ENCODE results near the gene CPNE5. TPM values are rescaled to one million over a fixed set of nuclear protein-coding genes. Genes with fewer than 3 reads are reported as not detected.

Gene CPNE5
- total RNA-seq, 6 experiments from 2014 or later, result 0.12 to 0.84 (median 0.23) TPM

DNA sequence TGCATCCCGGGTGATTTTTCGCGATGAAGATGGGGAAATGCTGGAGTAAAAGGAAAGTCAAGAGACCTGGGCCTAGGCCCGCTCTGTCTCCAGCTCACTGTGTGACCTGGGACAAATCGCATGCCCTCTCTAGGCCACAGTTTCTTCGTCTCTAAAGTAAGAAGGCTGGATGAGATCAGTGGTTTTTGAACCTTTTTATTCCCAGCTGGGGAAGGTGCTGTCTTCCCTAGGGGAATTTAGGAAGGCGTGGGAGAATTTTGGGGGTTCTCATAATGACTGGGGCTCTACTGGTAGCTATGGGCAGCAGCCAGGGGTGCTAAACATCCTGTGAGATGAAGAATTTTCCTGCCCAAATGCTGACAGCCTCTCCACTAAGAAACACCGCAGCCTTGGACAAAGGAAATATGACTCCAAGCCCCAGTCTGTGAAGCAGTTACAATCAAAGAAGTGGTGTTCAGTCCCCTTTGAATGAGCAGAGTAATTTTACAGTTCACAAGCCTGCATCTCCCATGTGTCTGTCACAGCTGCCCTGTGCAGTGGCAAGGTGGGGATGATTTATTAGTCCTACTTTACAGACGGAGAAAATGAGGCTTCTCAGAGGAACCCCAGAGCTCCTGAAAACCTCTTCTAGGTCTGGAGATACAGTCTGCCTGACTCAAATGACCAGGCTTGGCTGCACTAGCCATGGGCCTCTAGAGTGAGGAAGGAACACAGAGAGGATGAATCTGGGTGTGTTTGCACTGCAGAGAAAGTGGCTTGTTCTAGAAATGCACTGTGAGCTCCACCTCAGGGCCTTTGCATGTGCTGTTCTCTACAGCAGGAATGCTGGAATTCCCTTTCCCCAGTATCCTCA lies 84.4 kb downstream of the CPNE5 start:
- Histone ChIP-seq H3K4me3 (no peak overlapping the region), H3K27ac (no peak overlapping the region), H3K27me3 (no peaks in the 10 kb centered on the region), H3K9me3 (no peaks in the 10 kb centered on the region), H3K4me1 (no peaks in the 10 kb centered on the region), H3K36me3 (no peaks in the 10 kb centered on the region)
- ATAC-seq (no peak), DNase-seq (no peak)
- WGBS (ENCODE audit: insufficient coverage, low coverage, low lambda C conversion rate, missing lambda C conversion rate), result 82% methylated on average over 7 of the region's 9 CpGs
- no peak for TF ChIP-seq POLR2A (IDR thresholded peaks at IDR 0.05)
- TF ChIP-seq, protein P1, sequence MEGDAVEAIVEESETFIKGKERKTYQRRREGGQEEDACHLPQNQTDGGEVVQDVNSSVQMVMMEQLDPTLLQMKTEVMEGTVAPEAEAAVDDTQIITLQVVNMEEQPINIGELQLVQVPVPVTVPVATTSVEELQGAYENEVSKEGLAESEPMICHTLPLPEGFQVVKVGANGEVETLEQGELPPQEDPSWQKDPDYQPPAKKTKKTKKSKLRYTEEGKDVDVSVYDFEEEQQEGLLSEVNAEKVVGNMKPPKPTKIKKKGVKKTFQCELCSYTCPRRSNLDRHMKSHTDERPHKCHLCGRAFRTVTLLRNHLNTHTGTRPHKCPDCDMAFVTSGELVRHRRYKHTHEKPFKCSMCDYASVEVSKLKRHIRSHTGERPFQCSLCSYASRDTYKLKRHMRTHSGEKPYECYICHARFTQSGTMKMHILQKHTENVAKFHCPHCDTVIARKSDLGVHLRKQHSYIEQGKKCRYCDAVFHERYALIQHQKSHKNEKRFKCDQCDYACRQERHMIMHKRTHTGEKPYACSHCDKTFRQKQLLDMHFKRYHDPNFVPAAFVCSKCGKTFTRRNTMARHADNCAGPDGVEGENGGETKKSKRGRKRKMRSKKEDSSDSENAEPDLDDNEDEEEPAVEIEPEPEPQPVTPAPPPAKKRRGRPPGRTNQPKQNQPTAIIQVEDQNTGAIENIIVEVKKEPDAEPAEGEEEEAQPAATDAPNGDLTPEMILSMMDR (IDR thresholded peaks at IDR 0.05), result no peak
- intact Hi-C loops (cut with DNase I), result loop anchor here in 1 of 2 donors (10.0 kb wide), 1 partner anchor 140 kb away; no protein-coding TSS in a partner anchor

DNA sequence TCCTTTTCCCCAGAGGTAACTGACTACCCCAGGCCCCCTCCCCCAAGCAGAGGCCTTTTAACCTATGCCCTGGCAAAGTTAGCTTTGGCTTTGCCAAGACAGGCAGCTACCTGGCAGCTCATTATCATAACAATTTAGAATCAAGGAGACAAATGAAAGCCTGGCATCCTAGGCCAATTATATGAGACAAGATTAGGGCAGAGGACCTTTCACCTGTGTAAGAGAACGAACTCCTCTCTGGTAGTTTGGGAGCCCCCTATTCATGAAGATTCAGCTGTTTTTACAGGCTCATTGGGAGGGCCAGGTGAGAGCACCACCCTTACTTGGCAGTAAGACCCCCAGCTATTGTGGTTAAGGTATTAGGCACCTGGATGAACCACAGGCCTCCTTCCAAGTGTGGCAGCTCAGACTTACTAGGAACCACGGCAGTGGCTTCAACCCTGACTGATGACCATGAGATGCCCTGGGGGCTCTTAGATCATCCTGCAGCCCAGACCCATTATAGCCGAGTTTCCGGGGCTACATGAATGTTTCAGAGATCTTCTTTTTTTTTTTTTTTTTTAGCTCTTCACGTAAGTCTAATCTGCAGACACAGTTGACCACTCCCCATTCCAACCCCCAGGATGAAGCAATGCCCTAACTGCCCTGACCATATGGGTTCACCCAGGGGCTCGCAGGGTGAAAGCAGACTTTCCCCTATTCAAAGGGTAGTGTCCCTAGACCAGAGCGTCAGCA lies 85.4 kb downstream of the CPNE5 start:
- DNase-seq (no peak), ATAC-seq (no peak)
- H3K9me3 ChIP-seq, result no peaks in the 10 kb centered on the region
- no peak overlapping the region for H3K27ac ChIP-seq
- H3K36me3 ChIP-seq, result no peaks in the 10 kb centered on the region
- intact Hi-C loops (cut with DNase I), result loop anchor here in 1 of 2 donors (10.0 kb wide), 1 partner anchor 139 kb away; no protein-coding TSS in a partner anchor
- no peaks in the 10 kb centered on the region for H3K4me1 ChIP-seq
- no peak for TF ChIP-seq POLR2A (IDR thresholded peaks at IDR 0.05)
- TF ChIP-seq, protein P1 (IDR thresholded peaks at IDR 0.05), result no peak
- 71% methylated on average over 3 of the region's 7 CpGs for WGBS (ENCODE audit: insufficient coverage, low coverage, low lambda C conversion rate, missing lambda C conversion rate)
- H3K27me3 ChIP-seq, result no peaks in the 10 kb centered on the region
- H3K4me3 ChIP-seq, result no peak overlapping the region

DNA sequence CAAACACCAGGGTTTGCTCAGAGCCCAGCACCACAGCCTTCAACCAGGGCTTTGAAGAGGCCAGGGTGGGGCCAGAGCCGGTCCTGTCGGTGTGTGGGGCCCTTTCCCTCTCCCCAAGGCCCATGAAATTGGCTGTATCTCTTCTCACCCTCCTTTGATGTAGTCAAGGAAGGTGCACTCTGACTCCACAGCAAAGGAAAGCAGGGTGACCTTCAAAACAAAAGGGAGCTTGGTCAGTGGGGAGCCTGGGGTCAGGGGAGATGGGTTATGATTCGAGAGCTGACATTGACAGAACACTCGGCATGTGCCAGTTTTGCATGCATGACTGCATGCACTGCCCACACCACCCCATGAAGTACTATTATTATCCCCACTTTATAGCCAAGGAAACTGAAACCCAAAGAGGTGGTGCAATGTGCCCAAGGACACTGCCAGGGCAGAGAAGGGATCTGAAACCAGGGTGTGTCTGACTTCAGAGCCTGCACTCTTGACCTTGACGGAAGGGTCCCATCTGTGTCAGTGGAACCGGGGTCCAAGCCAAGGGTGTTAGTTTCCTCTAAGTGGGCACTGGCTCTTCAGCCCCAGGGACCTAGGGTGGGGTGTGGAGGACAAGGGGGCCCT lies 86.2 kb downstream of the CPNE5 start:
- ATAC-seq (peak in 3 of 4 donors; percentile 16 to 42 (median 33)), DNase-seq (no peak)
- Histone ChIP-seq H3K4me1 (no peaks in the 10 kb centered on the region), H3K36me3 (no peaks in the 10 kb centered on the region), H3K4me3 (no peak overlapping the region), H3K27ac (no peak overlapping the region), H3K9me3 (no peaks in the 10 kb centered on the region), H3K27me3 (no peaks in the 10 kb centered on the region)
- 67% methylated on average over 4 of the region's 6 CpGs for WGBS (ENCODE audit: insufficient coverage, low coverage, low lambda C conversion rate, missing lambda C conversion rate)
- TF ChIP-seq, protein P1 (IDR thresholded peaks at IDR 0.05), result no peak
- TF ChIP-seq POLR2A (IDR thresholded peaks at IDR 0.05), result no peak
- intact Hi-C loops (cut with DNase I), result loop anchor here in 1 of 2 donors (10.0 kb wide), 1 partner anchor 138 kb away; no protein-coding TSS in a partner anchor

DNA sequence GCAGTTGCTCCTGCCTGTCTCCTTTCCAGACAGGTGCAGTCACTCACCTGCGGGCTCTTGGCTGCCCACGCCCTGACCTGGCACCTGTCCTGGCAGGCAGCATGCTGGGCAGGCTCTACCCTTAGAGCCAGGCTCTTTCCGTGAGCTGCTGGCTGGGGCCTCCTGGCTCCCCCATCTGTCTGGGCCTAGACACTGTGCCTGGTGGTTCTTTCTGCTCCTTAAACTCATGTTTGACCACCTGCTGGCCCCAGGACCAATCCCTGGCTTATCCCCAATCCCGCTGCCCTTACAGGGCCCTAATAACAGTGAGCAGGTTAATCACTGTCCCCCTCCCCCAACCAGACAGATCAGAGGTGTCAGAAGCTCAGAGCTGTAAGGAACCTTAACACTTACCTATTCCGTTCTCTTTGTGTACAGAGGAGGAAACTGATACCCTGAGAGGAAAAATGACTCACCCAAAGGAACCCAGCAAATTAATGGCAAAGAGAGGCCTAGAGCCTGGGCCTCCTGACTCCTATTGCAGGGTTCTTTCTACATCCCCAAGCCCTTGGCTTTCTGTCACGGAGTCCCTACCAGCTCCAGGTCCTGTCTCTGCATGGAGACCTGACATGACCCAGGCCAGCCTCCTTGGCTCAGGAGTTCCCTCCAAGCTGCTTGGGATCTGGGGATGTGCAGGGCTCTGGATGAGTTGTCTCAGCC lies 86.9 kb downstream of the CPNE5 start:
- no peak overlapping the region for H3K27ac ChIP-seq
- intact Hi-C loops (cut with DNase I), result loop anchor here in 1 of 2 donors (10.0 kb wide), 1 partner anchor 138 kb away; no protein-coding TSS in a partner anchor
- H3K4me3 ChIP-seq, result no peak overlapping the region
- no peaks in the 10 kb centered on the region for H3K4me1 ChIP-seq
- TF ChIP-seq, protein P1 (IDR thresholded peaks at IDR 0.05), result no peak
- TF ChIP-seq POLR2A (IDR thresholded peaks at IDR 0.05), result no peak
- no peaks in the 10 kb centered on the region for H3K27me3 ChIP-seq
- no peaks in the 10 kb centered on the region for H3K36me3 ChIP-seq
- no peaks in the 10 kb centered on the region for H3K9me3 ChIP-seq
- ATAC-seq (no peak), DNase-seq (no peak)
- no CpG with 5 or more reads among the region's 6 CpGs for WGBS (ENCODE audit: insufficient coverage, low coverage, low lambda C conversion rate, missing lambda C conversion rate)
